ENCODE results near the gene POU2AF1.

GRCh38 chr11:111312076-111312475 lies 67.0 kb downstream of the POU2AF1 start:
- TF ChIP-seq CTCF (IDR thresholded peaks at IDR 0.05; ENCODE audit: insufficient read depth, low read length, poor library complexity, severe bottlenecking), result no peak
- no peak for TF ChIP-seq EZH2phosphoT487 (conservative IDR thresholded peaks at IDR 0.05; ENCODE audit: low read length)
